Immature natural killer cell (primary cell): ENCODE data around the gene AGXT. TPM values are rescaled to one million over a fixed set of nuclear protein-coding genes. Genes with fewer than 3 reads are reported as not detected.

Experiments
- DNase-seq, 3 donors: peaks; one replicate each; pipeline ENCODE4 v3.0.0; 2022; ENCODE audit warnings: mixed read lengths in 1 of 3
- H3K27ac Mint-ChIP-seq, 6 donors: one replicate each; pipeline ENCODE4 v1.8.0; 2020; ENCODE audit warnings: mixed read lengths in 6 of 6, mild to moderate bottlenecking in 5 of 6, inconsistent platforms in 4 of 6, moderate library complexity in 3 of 6
- H3K27me3 Mint-ChIP-seq, 3 donors: one replicate each; pipeline ENCODE4 v1.8.0; 2020 to 2021; ENCODE audit warnings: low read depth in 3 of 3, mild to moderate bottlenecking in 3 of 3, mixed read lengths in 3 of 3, moderate library complexity in 3 of 3, inconsistent platforms in 1 of 3
- H3K36me3 Mint-ChIP-seq, 3 donors: one replicate each; pipeline ENCODE4 v1.8.0; 2020; ENCODE audit warnings: mixed read lengths in 3 of 3, inconsistent platforms in 2 of 3, mild to moderate bottlenecking in 2 of 3
- H3K4me1 Mint-ChIP-seq, 2 donors: one replicate each; pipeline ENCODE4 v1.8.0; 2020; ENCODE audit warnings: inconsistent platforms in 2 of 2, mild to moderate bottlenecking in 2 of 2, mixed read lengths in 2 of 2, moderate library complexity in 1 of 2
- H3K4me3 Mint-ChIP-seq, 5 donors: one replicate each; pipeline ENCODE4 v1.8.0; 2020; ENCODE audit warnings: mild to moderate bottlenecking in 5 of 5, mixed read lengths in 5 of 5, inconsistent platforms in 3 of 5, moderate library complexity in 3 of 5
- H3K9me3 Mint-ChIP-seq, 6 donors: one replicate each; pipeline ENCODE4 v1.8.0; 2020; ENCODE audit warnings: mild to moderate bottlenecking in 6 of 6, mixed read lengths in 6 of 6, inconsistent platforms in 4 of 6, moderate library complexity in 3 of 6
- polyA plus RNA-seq, 3 donors: library from polyadenylated mRNA; unstranded; fragments of 300-500 nt; fragmentation: Illumina TruSeq; gene quantifications; one replicate each; pipeline ENCODE4 v1.2.3, GENCODE V29; 2021

AGXT gene
- polyA plus RNA-seq = not detected

GRCh38 chr2:240868286-240869108 lies at the start of gene AGXT:
TSS of gene AGXT (plus strand) at chr2:240868824. CDS start at chr2:240868866, 42 bp downstream.
- Mint-ChIP-seq H3K27ac (no peak within 1 kb of the TSS), H3K4me3 (no peak within 1 kb of the TSS), H3K36me3 (no peaks in the 10 kb centered on the region), H3K9me3 (no peaks in the 10 kb centered on the region), H3K4me1 (peaks cover 0 to 13% of the 10 kb centered on the region in 2 donors), H3K27me3 (peaks cover 2 to 6% (median 5%) of the 10 kb centered on the region in 3 donors)
- DNase-seq = no peak

- H3K27me3 Mint-ChIP-seq = peaks cover 4 to 30% (median 18%) of the 10 kb centered on the region in 3 donors
These were observed 49.3 kb upstream of the AGXT start for GRCh38 chr2:240819126-240819857.

GRCh38 chr2:240819858-240820606 lies 48.6 kb upstream of the AGXT start, which contains the start of gene KIF1A:
TSS of gene KIF1A (minus strand) at chr2:240820219. CDS start at chr2:240797752, 22,467 bp downstream.
- Mint-ChIP-seq H3K4me3 (no peak within 1 kb of the TSS), H3K27me3 (peaks cover 4 to 34% (median 19%) of the 10 kb centered on the region in 3 donors), H3K27ac (no peak within 1 kb of the TSS), H3K36me3 (no peaks in the 10 kb centered on the region), H3K4me1 (peaks cover 4 to 10% of the 10 kb centered on the region in 2 donors), H3K9me3 (peaks cover 0 to 2% (median 0%) of the 10 kb centered on the region in 6 donors)
- DNase-seq = peak in 1 of 3 donors; percentile 6

More at GRCh38 chr2:240819126-240819857, 49.3 kb upstream of the AGXT start:
- no peak overlapping the region for H3K27ac Mint-ChIP-seq
- no peaks in the 10 kb centered on the region for H3K36me3 Mint-ChIP-seq
- H3K4me1 Mint-ChIP-seq = peaks cover 4 to 10% of the 10 kb centered on the region in 2 donors
- no peak for DNase-seq
- no peak overlapping the region for H3K4me3 Mint-ChIP-seq
- peaks cover 0 to 2% (median 0%) of the 10 kb centered on the region in 6 donors for H3K9me3 Mint-ChIP-seq

- H3K27ac Mint-ChIP-seq = no peak overlapping the region
- peaks cover 8 to 35% (median 19%) of the 10 kb centered on the region in 3 donors for H3K27me3 Mint-ChIP-seq
- H3K36me3 Mint-ChIP-seq = no peaks in the 10 kb centered on the region
- peaks cover 4 to 10% of the 10 kb centered on the region in 2 donors for H3K4me1 Mint-ChIP-seq
- peaks cover 0 to 2% (median 0%) of the 10 kb centered on the region in 6 donors for H3K9me3 Mint-ChIP-seq
- H3K4me3 Mint-ChIP-seq = peak overlapping the region in 1 of 5 donors; percentile 42
- no peak for DNase-seq
These were observed 47.8 kb upstream of the AGXT start for GRCh38 chr2:240820607-240821428.

GRCh38 chr2:240821429-240821778 lies 47.2 kb upstream of the AGXT start:
- Mint-ChIP-seq H3K9me3 (peaks cover 0 to 2% (median 0%) of the 10 kb centered on the region in 6 donors), H3K27ac (no peak overlapping the region), H3K27me3 (peaks cover 6 to 37% (median 16%) of the 10 kb centered on the region in 3 donors), H3K4me1 (peaks cover 4 to 10% of the 10 kb centered on the region in 2 donors), H3K4me3 (peak overlapping the region in 2 of 5 donors; percentile 30 to 42), H3K36me3 (no peaks in the 10 kb centered on the region)
- no peak for DNase-seq

GRCh38 chr2:240822280-240822847 lies 46.3 kb upstream of the AGXT start:
- peaks cover 4 to 10% of the 10 kb centered on the region in 2 donors for H3K4me1 Mint-ChIP-seq
- no peaks in the 10 kb centered on the region for H3K36me3 Mint-ChIP-seq
- H3K4me3 Mint-ChIP-seq = peak overlapping the region in 1 of 5 donors; percentile 33
- peaks cover 0 to 2% (median 0%) of the 10 kb centered on the region in 6 donors for H3K9me3 Mint-ChIP-seq
- H3K27ac Mint-ChIP-seq = no peak overlapping the region
- no peak for DNase-seq
- peaks cover 6 to 45% (median 16%) of the 10 kb centered on the region in 3 donors for H3K27me3 Mint-ChIP-seq

- Mint-ChIP-seq H3K4me1 (peaks cover 3 to 10% of the 10 kb centered on the region in 2 donors), H3K4me3 (no peak overlapping the region), H3K36me3 (no peaks in the 10 kb centered on the region), H3K9me3 (peaks cover 0 to 2% (median 0%) of the 10 kb centered on the region in 6 donors), H3K27ac (no peak overlapping the region), H3K27me3 (peaks cover 6 to 52% (median 12%) of the 10 kb centered on the region in 3 donors)
- no peak for DNase-seq
These were observed 44.9 kb upstream of the AGXT start for GRCh38 chr2:240823449-240824336.

GRCh38 chr2:240825476-240825875 lies 43.1 kb upstream of the AGXT start:
- H3K27ac Mint-ChIP-seq = no peak overlapping the region
- H3K9me3 Mint-ChIP-seq = peaks cover 0 to 2% (median 0%) of the 10 kb centered on the region in 6 donors
- H3K4me3 Mint-ChIP-seq = no peak overlapping the region
- H3K36me3 Mint-ChIP-seq = no peaks in the 10 kb centered on the region
- peaks cover 10 to 52% (median 11%) of the 10 kb centered on the region in 3 donors for H3K27me3 Mint-ChIP-seq
- peaks cover 3 to 10% of the 10 kb centered on the region in 2 donors for H3K4me1 Mint-ChIP-seq
- no peak for DNase-seq

- H3K27me3 Mint-ChIP-seq = peaks cover 8 to 18% (median 9%) of the 10 kb centered on the region in 3 donors
- H3K9me3 Mint-ChIP-seq = no peaks in the 10 kb centered on the region
- H3K27ac Mint-ChIP-seq = peak overlapping the region in 2 of 6 donors; percentile 11 to 59
- no peaks in the 10 kb centered on the region for H3K36me3 Mint-ChIP-seq
- peaks cover 0 to 4% of the 10 kb centered on the region in 2 donors for H3K4me1 Mint-ChIP-seq
- no peak for DNase-seq
- peak overlapping the region; percentile 65 to 78 (median 71) for H3K4me3 Mint-ChIP-seq
These were observed 36.9 kb upstream of the AGXT start for GRCh38 chr2:240831594-240832204.

- peaks cover 8 to 13% (median 9%) of the 10 kb centered on the region in 3 donors for H3K27me3 Mint-ChIP-seq
- peak overlapping the region in 3 of 6 donors; percentile 46 to 77 (median 50) for H3K27ac Mint-ChIP-seq
- peak; percentile 98 to 99 (median 98) for DNase-seq
- peak overlapping the region; percentile 65 to 78 (median 71) for H3K4me3 Mint-ChIP-seq
- H3K9me3 Mint-ChIP-seq = no peaks in the 10 kb centered on the region
- H3K36me3 Mint-ChIP-seq = no peaks in the 10 kb centered on the region
- peaks cover 0 to 4% of the 10 kb centered on the region in 2 donors for H3K4me1 Mint-ChIP-seq
These were observed 36.4 kb upstream of the AGXT start for GRCh38 chr2:240832205-240832727.

GRCh38 chr2:240832921-240833494 lies 35.6 kb upstream of the AGXT start:
- DNase-seq = no peak
- Mint-ChIP-seq H3K4me1 (peaks cover 0 to 4% of the 10 kb centered on the region in 2 donors), H3K27ac (peak overlapping the region; percentile 23 to 89 (median 71)), H3K4me3 (no peak overlapping the region), H3K36me3 (no peaks in the 10 kb centered on the region), H3K9me3 (no peaks in the 10 kb centered on the region), H3K27me3 (peaks cover 7 to 9% (median 8%) of the 10 kb centered on the region in 3 donors)
